Endometrial microvascular endothelial cells (primary cell): ENCODE measurements around the gene ENPP5. TPM values are rescaled to one million over a fixed set of nuclear protein-coding genes. Genes with fewer than 3 reads are reported as not detected.

Experiments
- in situ Hi-C: cut with HindIII; loops from 2 replicates; pipeline ENCODE4 v1.10.0; 2017; ENCODE audit warnings: low sequenced_read_pairs, low pct_unique_long_range_greater_than_20kb; ENCODE audit errors: inconsistent ontology term
- total RNA-seq: library from RNA; depleted of rRNA; stranded (reverse); fragments of >200 nt; gene quantifications from one replicate; pipeline ENCODE4 v1.2.3, GENCODE V29; 2015; ENCODE audit errors: inconsistent ontology term

Gene ENPP5, protein sequence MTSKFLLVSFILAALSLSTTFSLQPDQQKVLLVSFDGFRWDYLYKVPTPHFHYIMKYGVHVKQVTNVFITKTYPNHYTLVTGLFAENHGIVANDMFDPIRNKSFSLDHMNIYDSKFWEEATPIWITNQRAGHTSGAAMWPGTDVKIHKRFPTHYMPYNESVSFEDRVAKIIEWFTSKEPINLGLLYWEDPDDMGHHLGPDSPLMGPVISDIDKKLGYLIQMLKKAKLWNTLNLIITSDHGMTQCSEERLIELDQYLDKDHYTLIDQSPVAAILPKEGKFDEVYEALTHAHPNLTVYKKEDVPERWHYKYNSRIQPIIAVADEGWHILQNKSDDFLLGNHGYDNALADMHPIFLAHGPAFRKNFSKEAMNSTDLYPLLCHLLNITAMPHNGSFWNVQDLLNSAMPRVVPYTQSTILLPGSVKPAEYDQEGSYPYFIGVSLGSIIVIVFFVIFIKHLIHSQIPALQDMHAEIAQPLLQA
- not detected for total RNA-seq

- in situ Hi-C loops = no loop called here
These were observed at the start of gene ENPP5 for GRCh38 chr6:46170357-46171289. TSS of gene ENPP5 (minus strand) at chr6:46170980. CDS start at chr6:46168262, 2,718 bp downstream.

DNA sequence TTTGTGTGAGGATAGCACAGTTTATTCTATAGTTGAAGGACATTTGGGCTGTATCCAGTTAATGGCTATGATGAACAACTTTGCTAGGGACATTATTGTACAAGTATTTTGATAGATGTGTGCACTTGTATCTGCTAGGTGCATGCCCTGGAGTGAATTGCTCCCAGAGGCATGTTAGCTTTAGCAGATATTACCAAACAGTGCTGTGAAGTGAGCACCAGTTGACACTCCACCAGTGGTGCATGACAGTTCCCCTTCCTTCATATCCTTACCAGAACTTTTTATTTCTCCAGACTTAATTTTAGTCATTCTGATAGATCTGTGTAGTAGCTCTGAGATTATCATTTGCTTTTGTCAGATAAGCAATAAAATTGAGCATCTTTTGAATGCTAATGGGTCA is 48.9 kb upstream of the ENPP5 start:
- in situ Hi-C loops = no loop called here

DNA sequence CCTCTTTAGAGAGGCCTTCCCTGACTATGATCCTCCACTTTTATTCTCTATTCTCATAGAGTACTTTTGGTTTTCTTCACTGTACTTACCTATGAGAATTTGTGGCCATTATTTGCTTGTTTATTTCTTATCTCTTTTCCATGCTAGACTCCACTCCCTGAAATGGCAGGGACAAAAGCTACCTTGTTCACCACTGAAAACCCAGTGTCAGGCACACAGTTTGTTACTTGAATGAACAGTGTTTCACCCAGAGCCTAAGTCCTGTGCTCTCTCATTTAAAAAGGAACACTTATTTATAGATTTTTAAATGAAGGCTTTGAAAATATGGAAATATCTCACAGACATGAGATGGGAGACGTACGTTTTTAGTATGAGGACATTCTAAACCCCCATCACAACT is 47.7 kb upstream of the ENPP5 start:
- in situ Hi-C loops = no loop called here

DNA sequence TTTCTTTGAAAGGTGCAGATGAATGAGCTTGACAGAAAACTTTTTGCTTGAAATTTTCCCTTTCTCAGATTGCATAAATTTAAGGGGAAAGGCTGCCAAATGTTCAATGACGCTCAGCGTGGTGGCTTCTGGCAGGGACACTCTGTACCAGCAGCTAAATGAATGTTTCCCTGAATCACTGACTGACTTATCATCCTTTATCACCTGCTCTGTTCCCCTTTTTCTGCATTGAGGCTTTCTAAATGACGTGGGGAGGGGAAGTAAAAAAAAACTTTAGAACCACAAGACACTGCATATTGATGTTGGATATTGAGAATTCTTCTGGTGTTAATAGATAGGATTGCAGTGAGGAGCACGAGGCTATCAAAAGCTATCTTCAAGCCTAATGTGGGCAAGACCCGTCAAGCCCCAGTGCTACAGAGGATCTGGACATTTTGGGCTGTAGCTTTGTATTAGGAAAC is 46.9 kb upstream of the ENPP5 start:
- in situ Hi-C loops = no loop called here

- in situ Hi-C loops = no loop called here
These were observed 46.1 kb upstream of the ENPP5 start for GRCh38 chr6:46216879-46217278.

DNA sequence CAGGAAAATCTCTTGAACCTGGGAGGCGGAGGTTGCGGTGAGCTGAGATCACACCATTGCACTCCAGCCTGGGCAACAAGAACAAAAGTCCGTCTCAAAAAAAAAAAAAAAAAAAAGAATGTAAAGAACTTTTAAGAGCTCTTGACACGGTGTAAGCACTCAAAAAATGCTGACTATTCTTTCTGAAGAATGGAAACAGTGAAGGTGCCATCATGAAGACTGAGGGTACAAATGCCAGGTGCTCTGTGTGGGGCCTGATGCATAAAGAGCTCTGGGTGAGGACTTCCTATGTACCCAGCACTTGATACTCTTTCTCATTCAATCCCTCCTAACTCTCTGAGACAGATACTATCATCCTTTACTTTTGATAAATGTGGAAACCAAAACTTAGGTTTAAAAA is 45.0 kb upstream of the ENPP5 start:
- in situ Hi-C loops = no loop called here

DNA sequence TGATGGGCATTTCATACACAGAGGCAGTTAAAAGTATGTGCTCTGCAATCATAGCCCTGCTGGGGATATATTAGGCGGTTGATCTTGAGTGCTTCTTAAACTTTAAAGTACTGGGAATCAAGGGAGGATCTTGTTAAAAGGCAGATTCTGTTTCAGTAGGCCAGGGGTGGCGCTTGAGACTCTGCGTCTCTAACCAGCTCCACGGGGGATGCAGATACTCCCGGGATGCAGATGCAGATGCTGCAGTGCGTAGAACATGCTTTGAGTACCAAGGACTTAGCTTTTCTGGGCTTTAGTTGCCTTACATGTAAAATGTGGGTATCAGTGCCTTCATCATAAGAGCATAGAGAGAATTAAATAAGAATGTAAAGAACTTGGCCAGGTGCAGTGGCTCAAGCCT is 44.4 kb upstream of the ENPP5 start:
- in situ Hi-C loops = no loop called here

- in situ Hi-C loops = no loop called here
These were observed 41.1 kb upstream of the ENPP5 start for GRCh38 chr6:46211917-46212316.

- in situ Hi-C loops = no loop called here
These were observed 39.5 kb upstream of the ENPP5 start for GRCh38 chr6:46210294-46210693.

GRCh38 chr6:46208303-46208702 is 37.5 kb upstream of the ENPP5 start:
- in situ Hi-C loops = no loop called here

- in situ Hi-C loops = no loop called here
These were observed 36.4 kb upstream of the ENPP5 start for GRCh38 chr6:46207174-46207573.

- in situ Hi-C loops = no loop called here
These were observed 34.3 kb upstream of the ENPP5 start for GRCh38 chr6:46204880-46205650.

- in situ Hi-C loops = no loop called here
These were observed 32.8 kb upstream of the ENPP5 start for GRCh38 chr6:46203391-46204177.

GRCh38 chr6:46201702-46202101 is 30.9 kb upstream of the ENPP5 start:
- in situ Hi-C loops = no loop called here

GRCh38 chr6:46199387-46199786 is 28.6 kb upstream of the ENPP5 start:
- in situ Hi-C loops = no loop called here

DNA sequence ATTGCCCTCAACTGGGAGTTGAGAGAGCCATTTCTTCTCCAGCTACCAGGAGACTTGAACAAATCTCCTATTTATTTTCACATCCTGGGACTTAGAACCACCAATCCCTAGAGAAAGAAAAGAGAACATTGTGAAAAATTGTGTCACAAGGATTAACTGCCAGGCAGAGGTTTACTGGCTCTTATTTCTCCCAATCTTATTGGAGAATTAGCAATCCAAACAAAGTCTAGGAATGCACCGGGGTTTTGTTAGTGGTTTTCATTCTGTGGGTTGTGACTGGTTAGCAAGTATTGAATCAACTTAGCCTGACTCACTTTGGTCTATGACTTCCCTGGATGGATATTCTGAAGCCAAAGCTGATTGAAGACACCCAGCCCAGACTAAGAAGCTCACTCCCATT is 21.2 kb upstream of the ENPP5 start:
- in situ Hi-C loops = no loop called here

GRCh38 chr6:46190889-46191288 is 20.1 kb upstream of the ENPP5 start:
- in situ Hi-C loops = no loop called here

DNA sequence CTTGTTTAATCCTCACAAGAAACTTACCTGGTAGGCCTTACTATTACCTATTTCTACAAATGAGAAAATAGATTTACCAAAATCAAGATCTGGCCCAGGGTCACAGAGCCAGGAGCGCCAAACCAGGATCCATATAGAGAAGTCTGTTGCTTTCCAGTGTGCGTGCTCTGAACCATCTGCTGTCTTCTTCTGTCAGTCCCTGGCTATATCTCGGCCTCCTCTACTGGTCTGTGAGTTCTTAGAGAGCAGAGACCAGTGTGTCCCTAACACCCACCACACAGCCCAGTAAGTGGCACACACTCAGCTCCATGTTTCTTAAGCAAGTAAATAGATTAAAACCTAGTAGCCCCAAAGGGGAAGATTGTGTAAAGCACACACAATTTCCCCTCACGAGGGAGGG is 18.9 kb upstream of the ENPP5 start:
- in situ Hi-C loops = no loop called here
